Esophagus squamous epithelium (tissue), 4 donors: Measurements from ENCODE around the gene SIL1.

Source experiments
- CTCF ChIP-seq, 6 experiments: fragments of 450-650 bp in 4 of 6; fragments of 200-600 bp in 2 of 6; sonication (generic) in 2 of 6; IDR thresholded peaks; one replicate each; pipeline ENCODE4 v1.5.1; 2016 to 2019; ENCODE audit warnings: antibody characterized with exemption in 6 of 6, mild to moderate bottlenecking in 4 of 6, moderate library complexity in 4 of 6
- POLR2A ChIP-seq, 4 donors: fragments of 450-650 bp; IDR thresholded peaks; one replicate each; pipeline ENCODE4 v1.6.1; 2017; ENCODE audit warnings: antibody characterized with exemption in 4 of 4, mild to moderate bottlenecking in 4 of 4, moderate library complexity in 3 of 4

- TF ChIP-seq CTCF (IDR thresholded peaks at IDR 0.05): no peak
- no peak for TF ChIP-seq POLR2A (IDR thresholded peaks at IDR 0.05)
Measured at GRCh38 chr5:139130214-139130613, 68.0 kb downstream of the SIL1 start.
